Transverse colon (tissue), 4 donors: ENCODE data around the gene FUOM.

ENCODE experiments used
- EP300 ChIP-seq: sonication (generic); formaldehyde crosslinking; IDR thresholded peaks from one replicate; pipeline ENCODE4 v1.6.1; 2017; ENCODE audit warnings: antibody characterized with exemption, low read depth
- POLR2A ChIP-seq: fragments of 450-650 bp; IDR thresholded peaks from one replicate; pipeline ENCODE4 v1.6.1; 2016; ENCODE audit warnings: antibody characterized with exemption, mild to moderate bottlenecking, moderate library complexity
- POLR2AphosphoS5 ChIP-seq, 3 donors: sonication (generic); formaldehyde crosslinking; IDR thresholded peaks; one replicate each; pipeline ENCODE4 v1.6.1; 2016; ENCODE audit warnings: antibody characterized with exemption in 3 of 3
- TF ChIP-seq, protein P1 (sequence below), 5 experiments: fragments of 200-600 bp in 3 of 5; fragments of 450-650 bp in 2 of 5; sonication (generic) in 3 of 5; IDR thresholded peaks; 1 replicate in 2 of 5; 2 replicates in 3 of 5; pipeline ENCODE4 v1.5.1; 2016 to 2017; ENCODE audit warnings: antibody characterized with exemption in 5 of 5, inconsistent platforms in 3 of 5, mild to moderate bottlenecking in 2 of 5, moderate library complexity in 1 of 5

GRCh38 chr10:133332936-133333699 lies 24.7 kb downstream of the FUOM start:
- TF ChIP-seq, protein P1, sequence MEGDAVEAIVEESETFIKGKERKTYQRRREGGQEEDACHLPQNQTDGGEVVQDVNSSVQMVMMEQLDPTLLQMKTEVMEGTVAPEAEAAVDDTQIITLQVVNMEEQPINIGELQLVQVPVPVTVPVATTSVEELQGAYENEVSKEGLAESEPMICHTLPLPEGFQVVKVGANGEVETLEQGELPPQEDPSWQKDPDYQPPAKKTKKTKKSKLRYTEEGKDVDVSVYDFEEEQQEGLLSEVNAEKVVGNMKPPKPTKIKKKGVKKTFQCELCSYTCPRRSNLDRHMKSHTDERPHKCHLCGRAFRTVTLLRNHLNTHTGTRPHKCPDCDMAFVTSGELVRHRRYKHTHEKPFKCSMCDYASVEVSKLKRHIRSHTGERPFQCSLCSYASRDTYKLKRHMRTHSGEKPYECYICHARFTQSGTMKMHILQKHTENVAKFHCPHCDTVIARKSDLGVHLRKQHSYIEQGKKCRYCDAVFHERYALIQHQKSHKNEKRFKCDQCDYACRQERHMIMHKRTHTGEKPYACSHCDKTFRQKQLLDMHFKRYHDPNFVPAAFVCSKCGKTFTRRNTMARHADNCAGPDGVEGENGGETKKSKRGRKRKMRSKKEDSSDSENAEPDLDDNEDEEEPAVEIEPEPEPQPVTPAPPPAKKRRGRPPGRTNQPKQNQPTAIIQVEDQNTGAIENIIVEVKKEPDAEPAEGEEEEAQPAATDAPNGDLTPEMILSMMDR (IDR thresholded peaks at IDR 0.05), result no peak
- TF ChIP-seq POLR2A (no peak), EP300 (no peak), POLR2AphosphoS5 (IDR thresholded peaks at IDR 0.05) (no peak)
